ENCODE measurements around the gene GNG7. TPM values are rescaled to one million over a fixed set of nuclear protein-coding genes. Genes with fewer than 3 reads are reported as not detected.

The GNG7 gene
- total RNA-seq, 4 donors from 2014 or later, result 4.7 to 15.6 (median 9.2) TPM

GRCh38 chr19:2604747-2605329 lies 97.7 kb downstream of the GNG7 start:
- ATAC-seq, result no peak
- TF ChIP-seq EP300 (IDR thresholded peaks at IDR 0.05), result no peak
- TF ChIP-seq CTCF (IDR thresholded peaks at IDR 0.05), result no peak
- Histone ChIP-seq H3K4me1 (peaks cover 2 to 49% (median 14%) of the 10 kb centered on the region in 3 donors), H3K27ac (peak overlapping the region in 2 of 4 donors; percentile 93 to 96), H3K27me3 (no peaks in the 10 kb centered on the region), H3K4me3 (no peak overlapping the region), H3K36me3 (no peaks in the 10 kb centered on the region), H3K9me3 (no peaks in the 10 kb centered on the region)
- WGBS, 2 donors (ENCODE audit: low coverage in 1 of 2), result 88 to 90% methylated on average over 6 to 7 of the region's 8 CpGs

- Histone ChIP-seq H3K27ac (peak overlapping the region; percentile 87 to 96 (median 90)), H3K36me3 (no peaks in the 10 kb centered on the region), H3K4me1 (peaks cover 2 to 58% (median 19%) of the 10 kb centered on the region in 3 donors), H3K27me3 (no peaks in the 10 kb centered on the region), H3K4me3 (peak overlapping the region; percentile 9 to 42), H3K9me3 (no peaks in the 10 kb centered on the region)
- no peak for TF ChIP-seq POLR2A (IDR thresholded peaks at IDR 0.05)
- no peak for TF ChIP-seq CTCF (IDR thresholded peaks at IDR 0.05)
- TF ChIP-seq EP300 (IDR thresholded peaks at IDR 0.05), result no peak
- TF ChIP-seq POLR2AphosphoS5 (IDR thresholded peaks at IDR 0.05), result peak; percentile 35
- peak; percentile 6 for ATAC-seq
- WGBS, 2 donors (ENCODE audit: low coverage in 1 of 2), result 0 to 16% methylated on average over 2 to 4 of the region's 17 CpGs
Observed at GRCh38 chr19:2603334-2603733, 99.2 kb downstream of the GNG7 start.

- Histone ChIP-seq H3K27me3 (no peaks in the 10 kb centered on the region), H3K27ac (peak overlapping the region; percentile 87 to 96 (median 91)), H3K4me1 (peaks cover 2 to 58% (median 19%) of the 10 kb centered on the region in 3 donors), H3K36me3 (no peaks in the 10 kb centered on the region), H3K9me3 (no peaks in the 10 kb centered on the region), H3K4me3 (peak overlapping the region; percentile 9 to 42)
- WGBS, 2 donors (ENCODE audit: low coverage in 1 of 2), result 18 to 58% methylated on average over 4 to 14 of the region's 23 CpGs
- TF ChIP-seq EP300 (IDR thresholded peaks at IDR 0.05), result peak; percentile 58
- peak; percentile 99 for TF ChIP-seq POLR2AphosphoS5 (IDR thresholded peaks at IDR 0.05)
- no peak for TF ChIP-seq POLR2A (IDR thresholded peaks at IDR 0.05)
- TF ChIP-seq CTCF (IDR thresholded peaks at IDR 0.05), result peak in 3 of 4 experiments; percentile 24 to 38 (median 37)
- peak; percentile 95 for ATAC-seq
Observed at GRCh38 chr19:2602391-2603181, 99.9 kb downstream of the GNG7 start.

GRCh38 chr19:2600914-2601870 lies 101.3 kb downstream of the GNG7 start:
- no peaks in the 10 kb centered on the region for H3K27me3 ChIP-seq
- no peak for ATAC-seq
- H3K27ac ChIP-seq, result peak overlapping the region; percentile 80 to 96 (median 91)
- TF ChIP-seq POLR2AphosphoS5 (IDR thresholded peaks at IDR 0.05) (no peak), EP300 (IDR thresholded peaks at IDR 0.05) (no peak), POLR2A (IDR thresholded peaks at IDR 0.05) (no peak), CTCF (IDR thresholded peaks at IDR 0.05) (no peak)
- H3K9me3 ChIP-seq, result no peaks in the 10 kb centered on the region
- 80 to 87% methylated on average over 7 of the region's 20 CpGs for WGBS, 2 donors (ENCODE audit: low coverage in 1 of 2)
- no peak overlapping the region for H3K4me3 ChIP-seq
- peaks cover 2 to 54% (median 19%) of the 10 kb centered on the region in 3 donors for H3K4me1 ChIP-seq
- no peaks in the 10 kb centered on the region for H3K36me3 ChIP-seq
